HG02973 (cell line): ENCODE measurements around the gene ID1.
"Not testable (repeated sequence)": the region's sequence is repeated elsewhere in the genome, so short reads cannot be mapped to it uniquely, and the experiment has no call there.

Experiments used
- ATAC-seq: cut with Tn5 transposase; IDR thresholded peaks from one replicate; pipeline ENCODE4 v1.9.1; 2021; ENCODE audit warnings: moderate library complexity; ENCODE audit not compliant: unreplicated experiment

Gene ID1

GRCh38 chr20:31597481-31597855 lies 7.6 kb upstream of the ID1 start:
- ATAC-seq = no peak

- no peak for ATAC-seq
Measured at GRCh38 chr20:31602431-31602778, 2.7 kb upstream of the ID1 start.

- ATAC-seq = peak; percentile 44
Measured at GRCh38 chr20:31602779-31603441, 2.2 kb upstream of the ID1 start.

- no peak for ATAC-seq
Measured at GRCh38 chr20:31603822-31604566, 1.1 kb upstream of the ID1 start.

GRCh38 chr20:31604567-31605030 lies 490 bp upstream of the ID1 start:
- no peak for ATAC-seq

GRCh38 chr20:31605902-31606803 lies 1.1 kb downstream of the ID1 start:
- ATAC-seq = no peak

- no peak for ATAC-seq
Measured at GRCh38 chr20:31606804-31607639, 1.9 kb downstream of the ID1 start.

GRCh38 chr20:31607640-31608250 lies 2.7 kb downstream of the ID1 start:
- ATAC-seq = no peak

- no peak for ATAC-seq
Measured at GRCh38 chr20:31608251-31608945, 3.3 kb downstream of the ID1 start.

GRCh38 chr20:31612271-31612640 lies 7.2 kb downstream of the ID1 start:
- ATAC-seq = not testable (repeated sequence)

GRCh38 chr20:31615416-31615815 lies 10.3 kb downstream of the ID1 start:
- no peak for ATAC-seq

GRCh38 chr20:31617432-31618104 lies 12.5 kb downstream of the ID1 start:
- no peak for ATAC-seq

- ATAC-seq = no peak
Measured at GRCh38 chr20:31620246-31620645, 15.2 kb downstream of the ID1 start.

- ATAC-seq = not testable (repeated sequence)
Measured at GRCh38 chr20:31623123-31623505, 18.0 kb downstream of the ID1 start.

GRCh38 chr20:31626534-31626933 lies 21.4 kb downstream of the ID1 start:
- ATAC-seq = not testable (repeated sequence)

- not testable (repeated sequence) for ATAC-seq
Measured at GRCh38 chr20:31628057-31628456, 23.0 kb downstream of the ID1 start.

GRCh38 chr20:31630187-31630790 lies 25.2 kb downstream of the ID1 start:
- ATAC-seq = no peak

- ATAC-seq = no peak
Measured at GRCh38 chr20:31632548-31633338, 27.7 kb downstream of the ID1 start.
